NCI-H2029 (cell line): ENCODE measurements around the gene IFNAR1.

ENCODE experiments used
- DNase-seq: peaks from one replicate; lab custom pipeline; 2025; lab: John Stamatoyannopoulos, UW

IFNAR1 gene

DNA sequence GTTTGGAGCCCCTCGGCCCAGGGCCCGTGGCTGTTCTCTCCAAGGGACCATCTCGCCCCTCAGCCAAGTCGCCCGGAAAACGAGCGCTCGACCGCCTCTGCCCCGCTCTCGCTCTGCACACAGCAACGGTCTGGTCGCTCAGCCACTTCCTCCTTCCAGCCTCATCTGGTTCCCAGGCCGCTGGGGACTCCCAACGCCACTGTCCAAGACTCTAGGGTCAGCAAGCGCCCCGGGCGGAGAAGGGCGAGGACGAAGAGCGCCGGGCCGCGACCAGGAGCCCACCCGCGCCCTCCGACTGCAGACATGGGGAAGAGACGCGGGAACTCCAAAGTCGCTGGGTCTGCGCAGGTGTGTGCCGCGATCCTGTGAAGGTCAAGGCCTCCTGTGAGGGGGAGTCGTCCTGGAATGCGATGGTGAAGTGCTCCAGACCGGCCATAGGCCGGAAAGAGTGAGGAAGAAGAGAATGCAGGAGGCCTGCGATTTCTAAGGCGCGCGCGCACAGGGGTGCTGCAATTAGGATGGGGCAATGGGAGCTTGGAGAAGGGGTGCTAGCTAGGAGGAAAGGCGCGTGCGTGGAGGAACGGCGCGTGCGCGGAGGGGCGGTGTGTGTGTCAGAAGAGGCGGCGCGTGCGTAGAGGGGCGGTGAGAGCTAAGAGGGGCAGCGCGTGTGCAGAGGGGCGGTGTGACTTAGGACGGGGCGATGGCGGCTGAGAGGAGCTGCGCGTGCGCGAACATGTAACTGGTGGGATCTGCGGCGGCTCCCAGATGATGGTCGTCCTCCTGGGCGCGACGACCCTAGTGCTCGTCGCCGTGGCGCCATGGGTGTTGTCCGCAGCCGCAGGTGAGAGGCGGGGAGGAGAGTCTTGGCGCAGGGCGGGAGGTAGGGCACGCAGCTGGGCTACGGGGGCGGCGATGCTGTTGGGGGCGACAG, at the start of gene IFNAR1:
Gene IFNAR1, plus strand, starts transcription at position 680 of the 931 bp plus-strand sequence. Its CDS starts 86 bp downstream, at position 766.
- peak; percentile 98 for DNase-seq

DNA sequence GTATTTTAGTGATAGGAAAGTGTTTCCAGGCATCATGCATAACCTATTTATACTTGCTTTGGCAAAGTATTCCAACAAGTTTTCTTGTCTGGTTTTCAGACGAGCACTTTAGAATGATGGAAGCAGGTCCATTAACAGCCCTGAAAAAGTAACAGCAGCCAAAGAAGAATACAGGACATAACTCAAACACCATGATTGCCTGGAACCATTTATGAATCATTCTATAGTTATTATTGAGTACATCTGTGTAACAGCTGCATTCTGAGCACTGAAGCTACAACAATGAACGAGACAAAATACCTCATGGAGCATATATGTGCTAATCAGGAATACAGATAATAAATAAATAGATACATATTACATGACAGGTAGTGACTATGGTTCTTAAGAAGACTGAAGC, 46.0 kb upstream of the IFNAR1 start:
- no peak for DNase-seq

DNA sequence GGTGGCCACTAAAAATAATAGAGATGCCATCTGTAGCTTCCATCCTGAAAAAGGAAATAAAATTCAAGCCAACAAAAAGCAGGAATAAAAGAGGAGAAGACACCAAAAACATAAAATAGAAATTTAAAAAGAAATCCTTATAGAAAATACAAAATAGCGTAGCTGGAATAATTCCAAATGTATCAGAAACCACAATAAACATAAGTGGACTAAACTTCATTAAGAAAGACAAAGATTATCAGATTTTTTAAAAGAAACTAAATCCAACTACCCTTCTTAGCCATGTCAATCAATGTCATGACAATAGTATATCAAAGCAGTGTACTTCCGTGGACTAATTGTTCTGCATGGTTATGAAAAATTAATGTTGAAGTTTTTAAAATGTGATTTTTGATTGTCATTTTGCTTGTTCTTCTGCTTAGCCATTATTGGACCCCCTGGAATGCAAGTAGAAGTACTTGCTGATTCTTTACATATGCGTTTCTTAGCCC, 45.4 kb upstream of the IFNAR1 start:
- no peak for DNase-seq

DNA sequence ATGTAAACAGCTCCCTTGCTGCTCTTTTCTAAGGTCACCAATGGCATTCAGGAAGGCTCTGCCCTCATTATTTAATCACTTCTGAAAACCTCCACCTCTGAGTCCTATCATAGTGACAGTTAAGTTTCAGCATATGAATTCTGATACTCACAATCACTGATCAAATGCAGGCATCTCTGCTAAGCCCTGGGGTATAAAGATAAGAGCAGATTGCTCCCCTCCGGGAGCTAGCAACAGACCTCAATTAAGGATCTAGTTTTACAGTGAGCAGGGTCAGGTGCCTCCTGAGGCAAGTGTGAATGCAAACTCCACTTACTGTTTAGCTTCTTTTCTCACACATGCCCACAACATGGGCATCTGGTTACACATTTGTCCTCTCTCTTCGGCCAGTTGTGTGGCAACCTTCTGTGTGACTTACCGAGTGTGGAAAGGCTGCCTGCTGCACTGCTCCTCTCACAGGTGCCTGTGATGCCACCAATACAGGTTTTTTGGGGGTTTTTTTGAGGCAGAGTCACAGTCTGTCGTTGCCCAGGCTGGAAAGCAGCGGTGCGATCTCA, 43.6 kb upstream of the IFNAR1 start:
- no peak for DNase-seq

DNA sequence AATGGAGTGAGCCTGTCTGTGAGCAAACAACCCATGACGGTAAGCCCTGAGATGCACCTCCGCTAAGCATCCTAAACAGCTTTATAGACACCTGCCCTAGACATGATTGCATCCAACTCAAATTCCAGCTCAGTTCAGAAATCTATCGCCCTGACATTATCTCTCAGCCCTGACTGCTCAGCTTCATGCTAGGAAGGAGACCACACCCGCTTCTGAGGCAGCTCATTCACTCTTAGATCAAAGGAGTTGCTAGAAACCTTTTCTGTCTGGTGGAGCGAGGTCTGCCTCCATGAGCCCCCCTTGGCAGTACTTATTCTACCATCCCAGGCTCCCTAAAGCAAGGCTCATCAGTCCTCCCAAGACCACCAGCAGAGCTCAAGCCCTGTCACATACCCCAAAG, 41.6 kb upstream of the IFNAR1 start:
- DNase-seq = no peak

DNA sequence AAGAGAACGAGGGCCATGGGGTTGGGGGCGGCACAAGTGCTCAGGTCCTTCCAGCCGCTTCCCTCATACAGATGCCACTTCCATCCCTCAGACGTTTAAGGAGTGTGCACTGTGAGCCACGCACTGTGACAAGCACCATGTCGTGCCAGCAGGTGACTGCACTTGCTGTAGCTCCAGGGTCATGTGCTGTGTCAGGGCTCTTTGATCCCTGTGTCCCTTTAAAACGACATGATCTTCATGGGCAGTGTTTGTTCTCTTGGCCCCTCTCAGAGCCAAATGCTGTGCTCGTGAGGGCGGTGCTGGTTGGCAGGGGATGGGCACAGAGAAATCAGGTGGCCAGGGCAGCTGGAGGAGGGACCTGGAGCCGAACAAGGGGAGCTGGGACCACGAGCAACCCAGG, 38.7 kb upstream of the IFNAR1 start:
- DNase-seq = peak; percentile 41

DNA sequence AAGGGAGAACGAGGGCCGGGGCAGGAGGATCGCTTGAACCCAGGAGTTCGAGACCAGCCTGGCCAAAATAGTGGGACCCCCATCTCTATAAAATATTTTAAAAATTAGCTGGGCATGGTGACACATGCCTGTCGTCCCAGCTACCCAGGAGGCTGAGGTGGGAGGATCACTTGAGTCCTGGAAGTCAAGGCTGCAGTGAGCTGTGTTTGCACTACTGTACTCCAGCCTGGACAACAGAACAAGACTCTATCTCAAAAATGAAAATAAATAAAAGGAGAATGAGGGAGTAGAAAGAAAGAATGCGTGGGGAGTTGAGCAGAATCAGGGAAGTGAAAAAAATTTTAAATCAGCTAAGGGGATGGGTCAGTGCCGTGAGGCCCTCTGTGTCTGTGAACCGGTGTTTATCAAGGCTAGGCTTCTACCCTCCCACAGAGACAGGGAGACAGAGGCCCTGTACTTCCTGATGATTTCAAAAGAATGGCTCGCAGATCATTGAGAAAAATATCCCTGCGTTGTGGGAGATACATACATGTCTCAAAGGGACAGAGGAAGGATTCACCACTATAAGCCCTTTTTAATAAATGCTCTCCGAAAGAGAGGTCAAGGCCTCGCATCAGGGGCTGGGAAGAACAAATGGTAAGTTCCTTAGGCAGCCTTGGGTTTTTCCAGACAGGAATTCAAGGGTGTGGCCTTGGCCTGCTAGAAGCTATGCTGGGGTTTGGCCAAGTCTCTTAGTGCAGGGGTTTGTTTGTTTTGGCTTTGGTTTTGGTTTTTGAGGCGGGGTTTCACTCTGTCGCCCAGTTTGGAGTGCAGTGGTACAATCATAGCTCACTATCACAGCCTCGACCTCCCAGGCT, 37.9 kb upstream of the IFNAR1 start:
- DNase-seq = peak; percentile 86

DNA sequence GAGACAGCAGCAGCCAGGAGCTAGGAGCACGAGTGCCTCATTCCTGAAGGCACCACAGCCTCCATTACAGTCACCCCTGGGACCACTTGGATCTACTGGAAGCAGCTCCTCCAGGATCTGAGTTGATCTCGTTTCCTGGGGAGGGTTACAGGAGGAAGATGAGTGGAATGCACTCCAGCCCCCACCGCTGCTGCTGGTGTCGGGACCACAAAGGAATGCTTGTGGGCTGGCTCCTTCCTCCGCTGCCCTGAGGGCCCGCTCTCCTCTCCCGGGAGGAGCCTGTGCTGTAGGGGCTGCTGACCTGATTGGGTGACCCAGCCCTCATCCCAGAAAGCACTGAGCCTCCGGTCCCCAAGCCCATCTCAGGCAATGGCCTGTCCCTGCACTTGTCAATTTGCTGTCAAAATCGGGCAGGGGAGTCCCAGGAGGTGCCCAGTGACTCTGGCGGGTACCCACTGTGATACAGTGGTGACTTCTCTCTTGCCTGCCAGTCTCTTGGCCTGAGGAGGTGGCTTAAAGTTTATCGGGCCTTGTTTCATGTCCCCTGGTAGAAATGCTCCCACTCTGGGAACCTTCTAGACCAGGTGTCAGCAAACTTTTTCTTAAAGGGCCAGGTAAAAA, 35.5 kb upstream of the IFNAR1 start:
- DNase-seq = no peak

DNA sequence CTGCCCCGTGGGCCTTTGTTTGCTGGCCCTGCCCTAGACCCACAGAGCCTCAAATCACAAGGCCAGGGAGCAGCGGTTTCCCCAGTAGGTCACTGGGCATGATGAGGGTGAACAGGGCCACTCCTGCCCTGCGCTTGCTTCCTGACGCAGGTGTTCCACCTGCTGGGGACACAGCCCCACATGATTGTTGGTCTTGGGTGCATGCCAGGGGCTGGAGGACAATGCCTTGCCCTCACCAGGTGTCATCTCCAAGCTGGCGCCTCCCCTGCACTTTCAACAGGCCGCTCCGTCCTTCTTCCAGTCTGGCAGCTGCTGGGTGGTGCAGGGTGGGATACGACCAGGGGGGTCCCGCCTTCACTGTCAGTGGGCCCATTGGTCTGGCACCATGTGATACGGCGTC, 34.3 kb upstream of the IFNAR1 start:
- DNase-seq = peak; percentile 97

DNA sequence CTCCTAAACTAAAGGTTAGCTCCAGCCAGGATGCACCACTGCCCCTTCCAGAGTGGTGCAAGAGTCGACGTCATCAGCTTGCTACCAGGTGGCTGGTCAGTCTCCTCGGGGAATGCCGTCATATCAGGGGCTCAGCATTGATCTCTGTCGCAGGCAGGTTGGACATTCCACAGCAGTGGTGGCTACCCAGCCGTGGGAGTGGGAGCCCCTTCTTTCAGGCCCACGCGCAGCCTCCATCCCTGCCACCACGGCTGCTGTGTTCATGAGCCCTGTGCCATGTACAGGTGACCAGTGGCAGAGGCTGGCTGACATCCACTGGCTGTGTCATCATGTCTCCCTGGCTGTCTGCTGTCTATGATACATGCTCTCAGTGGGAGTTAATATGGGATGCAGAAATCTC, 33.1 kb upstream of the IFNAR1 start:
- no peak for DNase-seq

DNA sequence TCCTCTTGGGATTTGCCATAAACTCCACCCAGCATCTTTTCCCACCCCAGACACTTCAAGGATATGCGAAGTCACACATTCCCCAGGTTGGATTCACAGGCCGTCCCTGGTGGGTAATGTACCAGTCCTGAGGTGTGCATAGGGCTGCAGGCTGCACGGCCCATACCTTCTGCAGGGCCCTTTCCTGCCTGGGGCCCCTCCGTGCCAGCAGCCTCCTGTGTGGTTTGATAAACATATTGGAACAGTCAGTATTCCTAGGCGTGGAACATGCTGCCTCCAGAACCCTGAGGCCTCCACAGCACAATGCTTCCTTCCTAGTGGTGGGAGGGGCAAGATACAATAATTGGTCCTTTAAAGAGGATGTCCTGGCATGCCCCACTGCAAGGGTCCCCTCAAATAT, 32.0 kb upstream of the IFNAR1 start:
- no peak for DNase-seq

DNA sequence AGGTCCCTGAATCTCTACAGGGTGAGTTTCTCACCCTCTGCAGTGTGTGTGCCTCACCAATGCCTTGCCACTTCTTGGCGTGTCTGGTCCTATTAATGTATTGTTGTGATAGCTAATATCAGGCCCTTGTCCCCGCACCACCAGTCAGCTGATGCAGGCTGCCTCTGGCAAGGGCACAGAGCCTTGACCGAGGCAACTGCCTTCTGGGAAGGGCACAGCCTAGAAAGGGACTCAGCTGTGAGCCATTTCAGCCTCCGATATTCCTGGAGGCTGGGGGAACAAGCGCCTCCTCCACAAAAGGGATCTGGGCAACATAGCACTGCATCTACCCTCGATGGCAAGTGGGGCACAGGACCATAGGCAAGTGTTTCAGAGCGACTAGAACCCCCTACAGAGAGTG, 31.6 kb upstream of the IFNAR1 start:
- DNase-seq = no peak

DNA sequence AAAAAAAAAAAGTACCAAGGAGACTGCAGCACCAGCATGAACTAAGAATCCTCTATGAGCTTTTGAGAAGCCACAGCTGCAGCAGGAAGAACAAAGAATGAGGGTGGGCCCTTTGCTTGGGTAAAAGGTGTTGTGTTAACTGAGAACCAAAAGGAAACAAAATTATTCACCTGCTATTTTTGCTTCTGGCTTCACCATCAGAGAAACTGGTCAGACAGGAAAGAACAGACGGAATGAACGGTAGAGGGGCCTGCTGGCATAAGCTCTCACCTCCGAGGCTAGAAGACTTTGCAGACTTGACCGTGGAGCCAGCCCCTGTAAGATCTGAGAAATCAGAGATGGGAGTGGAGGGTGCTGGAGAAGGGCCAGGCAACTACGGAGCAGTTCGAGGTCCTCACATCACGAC, 31.0 kb upstream of the IFNAR1 start:
- peak; percentile 41 for DNase-seq

DNA sequence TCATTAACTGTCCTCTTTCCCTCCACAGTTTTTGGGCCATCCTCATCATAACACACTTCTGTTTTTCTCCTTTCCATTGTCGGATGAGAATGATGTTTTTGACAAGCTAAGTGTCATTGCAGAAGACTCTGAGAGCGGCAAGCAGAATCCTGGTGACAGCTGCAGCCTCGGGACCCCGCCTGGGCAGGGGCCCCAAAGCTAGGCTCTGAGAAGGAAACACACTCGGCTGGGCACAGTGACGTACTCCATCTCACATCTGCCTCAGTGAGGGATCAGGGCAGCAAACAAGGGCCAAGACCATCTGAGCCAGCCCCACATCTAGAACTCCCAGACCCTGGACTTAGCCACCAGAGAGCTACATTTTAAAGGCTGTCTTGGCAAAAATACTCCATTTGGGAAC, 28.6 kb upstream of the IFNAR1 start:
- no peak for DNase-seq

DNA sequence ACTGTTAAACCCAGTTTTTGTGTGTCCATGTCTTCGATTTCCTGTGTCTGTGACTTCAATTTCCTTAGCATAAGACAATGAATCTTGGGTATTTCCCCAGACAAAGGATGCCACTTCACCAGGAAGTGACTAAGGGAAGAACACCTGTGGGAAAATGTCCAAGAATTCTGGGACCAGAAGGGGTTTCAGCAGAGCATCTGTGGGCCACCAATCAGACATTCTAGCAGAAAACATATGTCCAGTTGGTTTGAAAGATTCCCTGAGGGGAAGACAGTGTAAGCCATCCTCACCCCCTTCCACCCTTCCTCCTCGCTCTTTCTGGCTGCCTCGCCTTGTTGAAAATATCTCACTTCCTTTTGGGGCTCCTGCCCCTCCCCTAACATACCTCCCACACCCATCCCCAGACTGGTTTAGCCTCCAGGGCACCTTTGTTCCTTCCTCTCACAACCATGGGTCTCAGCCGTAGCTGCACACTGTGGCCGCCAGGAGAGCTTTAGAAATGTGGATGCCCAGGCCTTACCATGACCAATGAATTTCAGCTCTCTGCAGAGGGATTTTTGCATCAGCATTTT, 25.5 kb upstream of the IFNAR1 start:
- DNase-seq = no peak

DNA sequence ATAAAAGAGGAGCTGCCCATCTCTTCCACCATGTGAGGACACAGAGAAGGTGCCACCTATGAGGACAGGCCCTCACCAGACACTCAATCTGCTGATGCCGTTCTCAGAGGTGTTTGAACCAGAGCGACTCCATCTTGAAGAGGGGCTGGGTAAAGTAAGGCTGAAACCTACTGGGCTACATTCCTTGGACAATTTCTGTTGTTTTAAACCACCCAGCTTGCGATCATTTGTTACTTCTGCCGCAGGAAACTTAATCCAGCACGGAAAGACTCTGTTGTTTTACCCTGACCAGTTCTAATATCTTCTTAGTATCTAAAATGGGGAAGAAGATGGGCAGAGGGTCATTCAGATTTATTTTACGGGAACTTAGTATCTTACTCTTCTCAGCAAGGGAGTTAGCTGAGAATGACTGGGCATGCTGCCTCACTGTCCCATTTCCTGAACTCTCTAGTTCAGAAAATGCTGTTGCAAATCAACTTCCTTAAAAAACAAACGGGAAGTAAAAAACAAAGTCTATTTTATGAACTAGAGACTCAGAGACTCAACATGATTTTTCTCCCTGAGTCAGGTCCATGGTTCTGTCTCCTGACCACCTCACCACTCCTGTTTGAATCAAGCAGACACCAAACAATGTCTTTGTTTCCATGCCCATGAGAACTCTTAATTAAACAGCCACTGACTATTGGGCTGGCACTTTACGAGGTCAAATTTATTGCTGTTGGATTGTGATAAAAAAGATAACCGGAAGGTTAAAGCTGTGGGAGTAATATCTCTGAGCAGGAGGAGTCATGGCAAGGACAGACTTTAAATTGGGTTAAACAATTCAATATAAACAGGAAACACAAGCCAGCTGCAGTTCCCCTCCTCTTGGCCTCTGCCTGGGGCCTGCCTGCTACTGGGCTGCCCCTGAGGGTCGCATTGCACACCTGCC, 23.8 kb upstream of the IFNAR1 start:
- peak; percentile 47 for DNase-seq

DNA sequence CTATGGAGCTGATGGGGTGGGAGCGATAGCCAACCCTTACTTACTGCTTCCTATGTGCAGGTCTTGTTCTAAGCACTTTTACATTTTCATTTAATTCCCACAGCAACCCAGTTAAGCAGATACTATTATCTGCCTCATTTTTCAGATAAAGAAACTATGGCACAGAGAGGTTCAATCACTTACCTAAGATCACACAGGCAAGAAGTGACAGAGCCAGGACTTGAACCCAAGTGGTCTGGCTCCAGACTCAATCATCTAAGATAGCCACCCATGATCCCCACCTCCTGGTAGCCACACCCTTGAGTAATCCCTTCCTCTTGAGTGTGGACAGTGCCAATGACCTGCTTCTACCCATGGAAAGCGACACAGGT, 23.2 kb upstream of the IFNAR1 start:
- DNase-seq = no peak

DNA sequence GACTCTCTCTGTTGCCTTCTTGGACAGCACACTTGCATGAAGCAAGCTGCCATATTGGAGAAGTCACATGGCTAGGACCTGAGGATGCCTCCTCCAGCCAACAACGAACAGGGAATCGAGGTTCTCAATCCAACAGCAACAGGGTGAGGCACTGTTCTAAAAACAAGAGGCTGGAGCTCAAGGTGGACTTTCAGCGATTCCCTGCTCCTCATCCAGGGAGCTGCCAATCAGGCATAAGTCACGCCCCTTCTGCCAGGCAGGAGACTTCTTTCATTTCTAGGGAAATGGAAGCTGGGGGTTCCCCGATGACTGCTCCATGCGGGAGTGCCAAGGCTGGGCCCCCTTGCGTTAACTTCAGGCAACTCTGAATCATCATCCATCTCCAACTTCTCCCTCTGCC, 22.7 kb upstream of the IFNAR1 start:
- DNase-seq = no peak

DNA sequence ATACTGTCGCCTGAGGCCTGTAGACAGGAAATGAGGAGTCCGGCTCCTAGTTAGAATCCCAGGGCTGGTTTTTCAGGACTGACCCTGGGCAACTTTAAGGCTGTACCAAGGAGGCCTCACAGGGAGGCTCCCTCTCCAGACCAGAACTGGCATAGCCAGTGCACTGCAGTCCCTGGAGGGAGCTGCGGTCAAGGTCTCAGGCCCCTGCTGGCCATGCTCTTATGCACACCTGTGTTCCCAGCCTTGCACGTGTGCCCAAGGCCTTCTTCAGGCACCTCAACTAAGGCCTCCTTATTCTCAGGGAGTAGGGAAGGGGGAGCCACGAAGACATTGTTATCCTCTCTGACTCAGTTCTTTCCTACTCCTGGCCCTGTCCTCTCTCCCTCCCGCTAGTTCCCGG, 22.0 kb upstream of the IFNAR1 start:
- DNase-seq = no peak

DNA sequence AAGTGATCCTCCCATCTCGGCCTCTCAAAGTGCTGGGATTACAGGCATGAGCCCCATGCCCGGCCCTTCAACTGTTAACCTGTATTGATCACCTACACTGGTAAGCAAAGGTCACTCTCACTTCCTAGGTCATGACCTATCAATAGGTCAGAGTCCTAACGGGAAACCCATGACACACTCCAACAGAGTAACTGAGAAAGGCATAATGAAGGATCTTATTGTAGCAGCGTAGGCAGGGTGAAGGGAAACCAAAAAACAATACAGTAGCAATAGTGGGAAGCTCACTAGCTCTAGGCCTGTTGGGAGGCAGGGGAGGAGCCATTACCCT, 19.5 kb upstream of the IFNAR1 start:
- DNase-seq = no peak

DNA sequence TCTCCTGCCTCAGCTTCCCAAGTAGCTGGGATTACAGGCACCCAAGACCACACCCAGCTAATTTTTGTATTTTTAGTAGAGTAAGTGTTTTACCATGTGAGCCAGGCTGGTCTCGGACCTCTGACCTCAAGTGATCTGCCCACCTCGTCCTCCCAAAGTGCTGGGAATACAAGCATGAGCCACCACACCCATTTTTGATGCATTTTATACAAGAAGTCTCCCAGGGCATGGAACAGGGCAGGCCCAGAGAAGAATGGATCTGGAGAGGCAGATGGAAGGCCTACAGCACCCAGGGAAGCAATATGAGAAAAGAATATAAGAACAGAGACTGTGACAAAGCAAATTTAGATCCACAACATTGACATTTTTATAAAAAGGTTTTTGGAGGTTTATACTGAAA, 18.8 kb upstream of the IFNAR1 start:
- no peak for DNase-seq
